ENCODE data around the gene TTC14. TPM values are rescaled to one million over a fixed set of nuclear protein-coding genes. Genes with fewer than 3 reads are reported as not detected.

The TTC14 gene
- 26.8 and 53.4 TPM in 2 replicates for total RNA-seq

DNA sequence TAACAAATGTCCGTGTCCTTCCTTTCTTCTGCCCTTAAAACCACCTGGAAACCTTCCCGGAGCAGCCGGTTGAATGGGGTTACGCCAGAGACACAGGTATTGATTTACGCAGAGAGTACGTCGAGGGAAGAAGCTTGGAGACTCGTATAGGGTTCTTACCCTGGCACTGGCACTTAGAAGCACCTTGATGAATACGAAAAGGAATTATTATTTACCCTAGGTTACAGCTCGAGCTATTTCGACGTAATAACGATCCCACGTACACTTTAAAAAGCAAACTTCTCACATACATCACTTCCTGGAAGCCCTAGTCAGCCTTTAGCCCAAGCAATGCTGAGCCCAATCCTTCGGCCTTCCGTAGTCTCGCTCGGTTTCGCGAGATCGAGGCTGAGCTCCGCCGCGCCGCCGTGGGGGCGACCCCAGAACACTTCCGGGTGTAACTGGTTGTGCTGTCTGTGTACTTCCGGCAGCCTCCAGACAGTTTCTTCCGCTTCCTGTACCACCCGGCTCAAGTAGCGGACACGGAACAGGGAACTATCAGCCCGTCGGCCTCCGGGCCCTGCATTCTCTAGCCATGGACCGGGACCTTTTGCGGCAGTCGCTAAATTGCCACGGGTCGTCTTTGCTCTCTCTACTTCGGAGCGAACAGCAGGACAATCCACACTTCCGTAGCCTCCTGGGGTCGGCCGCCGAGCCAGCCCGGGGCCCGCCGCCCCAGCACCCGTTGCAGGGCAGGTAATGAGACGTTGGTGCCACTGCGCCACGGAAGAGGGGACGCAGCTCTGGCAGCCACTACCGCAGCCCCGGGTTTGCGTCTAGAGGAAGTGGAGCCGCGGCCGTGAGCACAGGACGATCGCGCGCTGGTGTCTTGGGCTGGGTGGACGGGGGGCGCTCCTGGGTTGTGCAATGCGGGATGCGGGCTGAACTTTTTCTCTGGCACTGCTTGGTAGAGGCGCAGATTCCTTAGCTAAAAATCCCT lies at the start of gene TTC14:
TSS of gene TTC14 (plus strand) at position 476 of the 979 bp plus-strand sequence. CDS start at position 575, 99 bp downstream.

Other genes with a start within 250 kb of the TTC14 start
- gene CCDC39, start 77.3 kb downstream of the TTC14 start, total RNA-seq = under 0.01 and 0.52 TPM in 2 replicates